GM21825 (cell line): ENCODE data around the gene HSD17B4.
"Not testable (repeated sequence)": the region's sequence is repeated elsewhere in the genome, so short reads cannot be mapped to it uniquely, and the experiment has no call there.

ENCODE experiments used
- ATAC-seq: cut with Tn5 transposase; IDR thresholded peaks from one replicate; pipeline ENCODE4 v1.9.1; 2021; ENCODE audit warnings: mild to moderate bottlenecking, moderate library complexity; ENCODE audit not compliant: unreplicated experiment

The HSD17B4 gene

GRCh38 chr5:119452373-119453039 lies at the start of gene HSD17B4:
Gene HSD17B4, plus strand, starts transcription at chr5:119452497. Its CDS starts 79 bp downstream, at chr5:119452576.
- ATAC-seq = peak; percentile 96

GRCh38 chr5:119402555-119402954 lies 49.7 kb upstream of the HSD17B4 start:
- ATAC-seq = no peak

- ATAC-seq = no peak
These were observed 48.3 kb upstream of the HSD17B4 start for GRCh38 chr5:119404033-119404432.

GRCh38 chr5:119405419-119405818 lies 46.9 kb upstream of the HSD17B4 start:
- ATAC-seq = no peak

GRCh38 chr5:119406551-119407110 lies 45.7 kb upstream of the HSD17B4 start:
- no peak for ATAC-seq

GRCh38 chr5:119409235-119409815 lies 43.0 kb upstream of the HSD17B4 start:
- ATAC-seq = no peak

GRCh38 chr5:119410448-119411159 lies 41.7 kb upstream of the HSD17B4 start:
- ATAC-seq = peak; percentile 32

- peak; percentile 63 for ATAC-seq
These were observed 40.7 kb upstream of the HSD17B4 start for GRCh38 chr5:119411361-119412278.

- ATAC-seq = no peak
These were observed 39.7 kb upstream of the HSD17B4 start for GRCh38 chr5:119412279-119413227.

- not testable (repeated sequence) for ATAC-seq
These were observed 38.1 kb upstream of the HSD17B4 start for GRCh38 chr5:119414124-119414734.

- no peak for ATAC-seq
These were observed 34.2 kb upstream of the HSD17B4 start for GRCh38 chr5:119417891-119418605.

GRCh38 chr5:119418606-119419100 lies 33.6 kb upstream of the HSD17B4 start:
- ATAC-seq = peak; percentile 77

- ATAC-seq = no peak
These were observed 32.1 kb upstream of the HSD17B4 start for GRCh38 chr5:119420169-119420568.

GRCh38 chr5:119426057-119426456 lies 26.2 kb upstream of the HSD17B4 start:
- ATAC-seq = no peak

GRCh38 chr5:119427060-119427459 lies 25.2 kb upstream of the HSD17B4 start:
- ATAC-seq = no peak

GRCh38 chr5:119427596-119427995 lies 24.7 kb upstream of the HSD17B4 start:
- not testable (repeated sequence) for ATAC-seq

GRCh38 chr5:119428166-119428565 lies 24.1 kb upstream of the HSD17B4 start:
- not testable (repeated sequence) for ATAC-seq

- ATAC-seq = not testable (repeated sequence)
These were observed 23.7 kb upstream of the HSD17B4 start for GRCh38 chr5:119428574-119428973.
